ENCODE measurements around the gene CPD.

Gene CPD

GRCh38 chr17:30378825-30379302 lies at the start of gene CPD:
Gene CPD, plus strand, starts transcription at chr17:30378927. Its CDS starts 54 bp downstream, at chr17:30378981.
- DNase-seq: peak; percentile 89
- Histone ChIP-seq H3K27me3 (replicated peaks) (no peaks in the 10 kb centered on the region), H3K4me3 (ENCODE audit: low read depth, low read length) (peak within 1 kb of the TSS; percentile 73), H3K36me3 (replicated peaks) (no peaks in the 10 kb centered on the region), H3K27ac (peak within 1 kb of the TSS; percentile 32)
- in situ Hi-C loops (cut with HindIII; ENCODE audit: low pct_ligation_motif_present, low sequenced_read_pairs): no loop called here
- TF ChIP-seq CTCF (IDR thresholded peaks at IDR 0.05; ENCODE audit: low read depth, low read length, missing control alignments): no peak

DNA sequence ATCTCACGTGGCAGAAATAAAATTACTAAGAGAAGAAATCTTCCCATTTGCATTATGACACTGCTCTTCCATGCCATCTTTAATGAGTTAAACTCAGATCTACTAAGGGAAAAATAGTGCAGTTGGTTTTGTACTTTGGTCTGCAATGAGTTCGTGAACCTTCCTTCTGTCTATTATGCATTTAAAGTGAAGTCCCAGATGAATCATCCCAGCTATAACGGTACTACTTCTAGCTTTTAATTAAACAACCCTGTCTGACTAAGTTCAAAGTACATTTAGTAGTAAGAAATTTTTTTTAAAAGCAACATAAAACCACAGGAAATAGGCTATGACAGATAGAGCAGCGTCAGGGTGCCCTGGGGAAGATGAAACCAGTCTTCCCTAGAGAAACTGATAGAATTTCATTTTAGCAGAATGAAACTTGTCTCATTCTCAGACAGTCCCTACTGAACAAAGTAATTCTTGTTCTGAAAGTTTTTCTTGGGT lies 46.6 kb upstream of the CPD start:
- H3K27me3 ChIP-seq (replicated peaks): no peaks in the 10 kb centered on the region
- DNase-seq: peak; percentile 47
- H3K36me3 ChIP-seq (replicated peaks): no peaks in the 10 kb centered on the region
- in situ Hi-C loops (cut with HindIII; ENCODE audit: low pct_ligation_motif_present, low sequenced_read_pairs): no loop called here
- no peak overlapping the region for H3K4me3 ChIP-seq (ENCODE audit: low read depth, low read length)
- H3K27ac ChIP-seq: no peak overlapping the region
- no peak for TF ChIP-seq CTCF (IDR thresholded peaks at IDR 0.05; ENCODE audit: low read depth, low read length, missing control alignments)

- H3K27me3 ChIP-seq (replicated peaks): no peaks in the 10 kb centered on the region
- H3K27ac ChIP-seq: no peak within 1 kb of the TSS
- no peak within 1 kb of the TSS for H3K4me3 ChIP-seq (ENCODE audit: low read depth, low read length)
- H3K36me3 ChIP-seq (replicated peaks): no peaks in the 10 kb centered on the region
- in situ Hi-C loops (cut with HindIII; ENCODE audit: low pct_ligation_motif_present, low sequenced_read_pairs): no loop called here
- TF ChIP-seq CTCF (IDR thresholded peaks at IDR 0.05; ENCODE audit: low read depth, low read length, missing control alignments): no peak
- no peak for DNase-seq
Measured at GRCh38 chr17:30333503-30334360, 45.0 kb upstream of the CPD start, which contains the start of gene TMIGD1. Gene TMIGD1, minus strand, starts transcription at chr17:30334057. Its CDS starts 1,924 bp downstream, at chr17:30332133.

GRCh38 chr17:30334421-30334820 lies 44.3 kb upstream of the CPD start:
- H3K36me3 ChIP-seq (replicated peaks): no peaks in the 10 kb centered on the region
- H3K27ac ChIP-seq: no peak overlapping the region
- H3K4me3 ChIP-seq (ENCODE audit: low read depth, low read length): no peak overlapping the region
- in situ Hi-C loops (cut with HindIII; ENCODE audit: low pct_ligation_motif_present, low sequenced_read_pairs): no loop called here
- H3K27me3 ChIP-seq (replicated peaks): no peaks in the 10 kb centered on the region
- no peak for TF ChIP-seq CTCF (IDR thresholded peaks at IDR 0.05; ENCODE audit: low read depth, low read length, missing control alignments)
- DNase-seq: no peak

- in situ Hi-C loops (cut with HindIII; ENCODE audit: low pct_ligation_motif_present, low sequenced_read_pairs): no loop called here
Measured at GRCh38 chr17:30336369-30337171, 42.2 kb upstream of the CPD start.

More at GRCh38 chr17:30336369-30337171, 42.2 kb upstream of the CPD start:
- DNase-seq: peak; percentile 56
- Histone ChIP-seq H3K27me3 (replicated peaks) (no peaks in the 10 kb centered on the region), H3K36me3 (replicated peaks) (no peaks in the 10 kb centered on the region), H3K4me3 (ENCODE audit: low read depth, low read length) (no peak overlapping the region), H3K27ac (no peak overlapping the region)
- TF ChIP-seq CTCF (IDR thresholded peaks at IDR 0.05; ENCODE audit: low read depth, low read length, missing control alignments): peak; percentile 67

All from brain microvascular endothelial cell (primary cell).